GM12873 (cell line): ENCODE data around the gene C10orf105.

Experiments
- TF ChIP-seq, protein P1 (sequence below): IDR thresholded peaks from 2 replicates; pipeline ENCODE4 v1.5.1; 2012; ENCODE audit warnings: low read depth, mild to moderate bottlenecking, moderate library complexity, low read length, control low read depth; ENCODE audit not compliant: insufficient read depth; ENCODE audit errors: missing control alignments

Gene C10orf105

DNA sequence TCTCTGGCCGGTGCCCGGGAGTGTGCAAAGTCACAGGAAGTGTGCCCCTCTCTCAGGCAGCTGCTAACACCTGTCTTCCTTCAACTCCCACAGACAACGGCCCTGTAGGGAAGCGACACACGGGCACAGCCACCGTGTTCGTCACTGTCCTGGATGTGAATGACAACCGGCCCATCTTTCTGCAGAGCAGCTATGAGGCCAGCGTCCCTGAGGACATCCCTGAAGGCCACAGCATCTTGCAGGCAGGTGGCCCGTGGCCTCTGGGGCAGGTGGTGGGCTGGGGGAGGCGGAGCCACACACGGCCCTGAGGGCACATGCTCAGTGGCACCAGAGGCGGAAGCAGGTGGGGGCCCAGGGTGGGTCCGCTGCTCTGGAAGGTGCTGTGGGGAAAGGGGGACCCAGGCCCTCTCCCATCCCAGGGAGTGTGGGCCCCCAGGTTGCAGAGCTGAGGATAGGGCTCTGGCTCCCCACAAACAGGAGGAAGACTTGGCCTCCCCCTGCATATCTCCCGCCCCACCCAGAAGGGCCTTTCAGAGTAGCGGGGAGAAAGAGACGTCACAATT lies 6.9 kb downstream of the C10orf105 start:
- TF ChIP-seq, protein P1, sequence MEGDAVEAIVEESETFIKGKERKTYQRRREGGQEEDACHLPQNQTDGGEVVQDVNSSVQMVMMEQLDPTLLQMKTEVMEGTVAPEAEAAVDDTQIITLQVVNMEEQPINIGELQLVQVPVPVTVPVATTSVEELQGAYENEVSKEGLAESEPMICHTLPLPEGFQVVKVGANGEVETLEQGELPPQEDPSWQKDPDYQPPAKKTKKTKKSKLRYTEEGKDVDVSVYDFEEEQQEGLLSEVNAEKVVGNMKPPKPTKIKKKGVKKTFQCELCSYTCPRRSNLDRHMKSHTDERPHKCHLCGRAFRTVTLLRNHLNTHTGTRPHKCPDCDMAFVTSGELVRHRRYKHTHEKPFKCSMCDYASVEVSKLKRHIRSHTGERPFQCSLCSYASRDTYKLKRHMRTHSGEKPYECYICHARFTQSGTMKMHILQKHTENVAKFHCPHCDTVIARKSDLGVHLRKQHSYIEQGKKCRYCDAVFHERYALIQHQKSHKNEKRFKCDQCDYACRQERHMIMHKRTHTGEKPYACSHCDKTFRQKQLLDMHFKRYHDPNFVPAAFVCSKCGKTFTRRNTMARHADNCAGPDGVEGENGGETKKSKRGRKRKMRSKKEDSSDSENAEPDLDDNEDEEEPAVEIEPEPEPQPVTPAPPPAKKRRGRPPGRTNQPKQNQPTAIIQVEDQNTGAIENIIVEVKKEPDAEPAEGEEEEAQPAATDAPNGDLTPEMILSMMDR = no peak

DNA sequence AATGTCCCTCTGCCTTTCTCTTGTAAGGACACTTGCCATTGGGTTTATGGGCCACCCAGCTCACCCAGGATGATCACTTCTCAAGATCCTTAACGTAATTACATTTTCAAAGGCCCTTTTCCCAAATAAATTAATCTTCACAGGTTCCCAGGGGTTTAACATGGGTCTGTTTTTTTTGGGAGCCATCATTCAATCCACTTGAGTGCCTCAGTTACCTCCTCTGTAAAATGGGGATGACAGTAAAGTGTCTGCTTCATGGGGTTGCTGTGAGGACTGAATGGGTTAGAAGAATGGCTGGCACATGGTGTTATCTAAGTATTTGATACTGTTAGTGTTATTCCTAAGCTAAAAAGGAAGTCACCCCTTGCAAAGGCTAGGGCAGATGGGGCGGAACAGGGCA lies 7.4 kb downstream of the C10orf105 start:
- TF ChIP-seq, protein P1 = no peak

DNA sequence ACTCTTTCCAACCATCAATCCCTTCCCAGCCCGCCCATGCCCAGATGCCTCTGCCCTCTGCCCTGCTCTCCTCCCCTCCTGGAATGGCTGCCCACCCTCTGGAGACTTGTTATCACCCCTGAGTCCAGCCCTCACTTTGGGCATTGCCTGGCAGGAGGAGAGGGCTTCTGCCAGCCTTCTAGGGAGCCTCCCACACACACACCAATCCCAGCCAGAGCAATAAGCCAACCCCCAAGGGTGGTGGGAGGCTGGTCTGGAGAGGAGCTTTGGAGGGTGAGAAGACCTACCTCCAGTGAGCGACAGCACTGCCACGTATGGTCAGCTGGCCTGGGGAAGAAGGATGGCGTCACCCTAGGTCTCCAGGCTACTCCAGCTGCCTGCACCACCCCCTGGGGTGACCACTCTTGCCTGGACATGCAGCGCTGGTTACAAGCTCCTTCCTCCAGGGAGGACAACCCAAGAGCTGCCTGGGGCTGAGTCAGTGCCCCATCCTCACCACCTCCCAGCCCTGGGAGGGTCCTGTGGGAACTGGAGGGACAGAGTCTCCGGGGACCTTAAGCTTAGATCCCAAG lies 8.4 kb downstream of the C10orf105 start:
- TF ChIP-seq, protein P1 = no peak

DNA sequence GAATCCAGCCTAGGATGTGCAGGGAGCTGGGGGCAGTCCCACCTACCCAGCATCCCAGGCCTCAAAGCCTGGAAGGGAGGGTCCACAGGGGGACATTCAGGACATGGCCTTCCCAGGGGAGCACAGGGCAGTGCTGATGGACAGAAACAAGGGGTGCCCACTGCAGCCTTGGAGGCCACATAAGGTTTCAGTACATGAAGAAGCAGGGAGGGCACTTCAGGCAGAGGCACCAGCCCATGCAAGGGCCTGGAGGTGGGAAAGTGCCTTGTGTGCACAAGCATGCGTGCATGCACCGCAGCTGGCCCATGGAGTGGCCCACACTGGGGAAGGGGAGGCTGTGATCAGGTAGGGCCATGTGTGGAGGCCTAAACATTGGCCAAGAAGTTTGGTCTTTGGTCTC lies 9.1 kb downstream of the C10orf105 start:
- TF ChIP-seq, protein P1 = no peak

DNA sequence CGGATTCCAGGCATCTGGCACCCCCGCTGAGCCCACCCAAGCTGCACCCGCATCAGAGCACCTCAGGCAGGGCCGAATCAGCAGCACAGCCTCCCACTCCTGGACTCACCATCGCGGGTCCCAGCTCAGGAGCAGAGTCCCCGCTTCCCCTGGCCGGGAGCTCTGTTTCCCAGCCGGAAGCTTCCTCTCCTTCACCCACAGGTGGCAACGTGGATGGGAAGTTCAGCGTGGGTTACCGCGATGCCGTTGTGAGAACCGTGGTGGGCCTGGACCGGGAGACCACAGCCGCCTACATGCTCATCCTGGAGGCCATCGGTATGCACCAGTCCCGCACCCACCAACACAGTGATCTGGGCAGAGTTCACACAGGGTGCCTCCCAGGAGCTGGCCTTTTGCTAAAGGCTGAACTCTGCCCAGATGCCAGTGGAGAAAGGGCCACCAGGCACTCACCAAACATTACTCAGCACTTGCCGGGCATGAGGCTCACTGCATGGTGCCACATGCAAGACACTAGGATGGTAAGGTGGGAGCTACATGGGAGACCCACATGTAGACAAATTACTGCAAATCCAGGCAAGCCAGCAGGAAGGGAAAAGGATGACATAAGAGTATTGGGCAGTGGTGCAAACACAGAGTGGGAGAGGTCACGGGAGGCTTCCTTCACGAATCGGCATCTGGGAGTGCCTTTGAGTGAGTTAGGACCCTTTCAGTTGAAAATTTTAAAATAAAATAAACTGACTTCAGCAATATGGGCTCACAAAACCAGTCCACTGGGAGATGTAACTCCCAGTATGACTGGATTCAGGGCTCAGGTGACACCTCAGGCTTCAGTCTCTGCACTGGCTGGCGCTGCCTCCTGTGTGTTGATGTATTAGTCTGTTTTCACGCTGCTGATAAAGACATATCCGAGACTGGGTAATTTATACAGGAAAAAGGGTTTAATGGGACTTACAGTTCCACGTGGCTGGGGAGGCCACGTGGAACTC lies 10.4 kb downstream of the C10orf105 start:
- TF ChIP-seq, protein P1 = no peak

- TF ChIP-seq, protein P1 = peak; percentile 99
These were observed 11.3 kb downstream of the C10orf105 start for GRCh38 chr10:71708301-71708703.

DNA sequence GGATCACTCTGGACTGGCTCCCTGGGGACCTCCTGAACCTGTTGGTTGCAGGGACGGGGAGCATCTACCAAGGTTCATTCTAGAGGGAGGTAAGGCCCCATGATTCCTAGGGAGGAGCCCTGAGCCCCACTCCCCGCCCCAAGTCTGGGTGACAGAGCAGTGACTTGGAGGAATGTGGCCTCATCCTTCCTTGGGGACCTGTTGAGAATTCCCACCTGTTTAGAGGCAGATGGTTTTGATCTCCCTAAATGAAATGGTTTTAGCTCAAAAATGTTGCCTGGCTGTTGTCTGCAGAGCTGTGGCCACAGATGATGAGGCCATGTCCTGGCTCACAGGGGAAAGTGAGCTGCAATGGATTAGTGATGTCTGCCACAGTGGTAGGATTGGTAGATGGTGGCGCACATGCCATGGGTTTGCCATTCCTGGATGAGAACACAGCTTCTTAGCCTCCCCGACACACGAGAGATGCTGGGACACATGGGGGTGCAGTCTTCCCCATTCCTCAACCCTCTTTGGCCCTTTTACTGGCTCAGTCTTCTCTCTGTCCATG lies 12.3 kb downstream of the C10orf105 start:
- TF ChIP-seq, protein P1 = no peak
